PFSK-1 (cell line): ENCODE measurements around the gene RABGAP1L.

Experiments used
- FOXP2 ChIP-seq: optimal IDR thresholded peaks from 2 replicates; pipeline ENCODE3; 2011; ENCODE audit warnings: borderline replicate concordance, control low read depth, inconsistent platforms; ENCODE audit not compliant: insufficient read depth; ENCODE audit errors: extremely low read length, extremely low read depth
- POLR2AphosphoS5 ChIP-seq: IDR thresholded peaks from 2 replicates; pipeline ENCODE4 v1.6.1; 2012; ENCODE audit warnings: low read depth, mild to moderate bottlenecking, control low read depth, low read length, moderate library complexity
- SIN3A ChIP-seq: IDR thresholded peaks from 2 replicates; pipeline ENCODE4 v1.6.1; 2012; ENCODE audit warnings: mild to moderate bottlenecking, low read length, moderate library complexity, borderline replicate concordance; ENCODE audit not compliant: insufficient read depth
- TAF1 ChIP-seq: IDR thresholded peaks from 2 replicates; pipeline ENCODE4 v1.6.1; 2012; ENCODE audit warnings: low read length, control low read depth, borderline replicate concordance; ENCODE audit not compliant: insufficient read depth
- TF ChIP-seq, protein P1 (sequence below), 2 experiments: IDR thresholded peaks; 2 replicates each; pipeline versions ENCODE4 v1.6.1 to v1.8.0; 2011 to 2012; ENCODE audit warnings: low read depth in 2 of 2, low read length in 2 of 2, control low read depth in 1 of 2, inconsistent platforms in 1 of 2, mild to moderate bottlenecking in 1 of 2, moderate library complexity in 1 of 2; ENCODE audit not compliant: insufficient read depth in 1 of 2

The RABGAP1L gene

DNA sequence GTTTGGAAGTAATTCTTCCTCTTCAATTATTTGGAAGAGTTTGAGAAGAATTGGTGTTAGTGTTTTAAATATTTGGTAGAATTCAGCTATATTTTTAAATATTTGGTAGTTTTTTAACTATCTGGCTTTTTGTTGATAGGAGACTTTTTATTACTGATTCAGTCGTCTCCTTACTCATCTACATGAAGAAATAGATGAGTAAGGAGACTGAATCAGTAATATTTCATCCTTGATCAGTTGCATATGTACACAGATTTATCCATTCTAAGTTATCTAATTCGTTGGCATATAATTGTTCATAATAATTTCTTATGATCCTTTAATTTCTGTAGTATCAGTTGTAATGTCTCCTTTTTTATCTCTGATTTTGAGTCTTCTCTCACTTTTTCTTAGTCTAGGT lies 512.5 kb downstream of the RABGAP1L start:
- TF ChIP-seq FOXP2 = no peak
- TF ChIP-seq SIN3A = no peak
- no peak for TF ChIP-seq TAF1
- no peak for TF ChIP-seq POLR2AphosphoS5
- TF ChIP-seq, protein P1, sequence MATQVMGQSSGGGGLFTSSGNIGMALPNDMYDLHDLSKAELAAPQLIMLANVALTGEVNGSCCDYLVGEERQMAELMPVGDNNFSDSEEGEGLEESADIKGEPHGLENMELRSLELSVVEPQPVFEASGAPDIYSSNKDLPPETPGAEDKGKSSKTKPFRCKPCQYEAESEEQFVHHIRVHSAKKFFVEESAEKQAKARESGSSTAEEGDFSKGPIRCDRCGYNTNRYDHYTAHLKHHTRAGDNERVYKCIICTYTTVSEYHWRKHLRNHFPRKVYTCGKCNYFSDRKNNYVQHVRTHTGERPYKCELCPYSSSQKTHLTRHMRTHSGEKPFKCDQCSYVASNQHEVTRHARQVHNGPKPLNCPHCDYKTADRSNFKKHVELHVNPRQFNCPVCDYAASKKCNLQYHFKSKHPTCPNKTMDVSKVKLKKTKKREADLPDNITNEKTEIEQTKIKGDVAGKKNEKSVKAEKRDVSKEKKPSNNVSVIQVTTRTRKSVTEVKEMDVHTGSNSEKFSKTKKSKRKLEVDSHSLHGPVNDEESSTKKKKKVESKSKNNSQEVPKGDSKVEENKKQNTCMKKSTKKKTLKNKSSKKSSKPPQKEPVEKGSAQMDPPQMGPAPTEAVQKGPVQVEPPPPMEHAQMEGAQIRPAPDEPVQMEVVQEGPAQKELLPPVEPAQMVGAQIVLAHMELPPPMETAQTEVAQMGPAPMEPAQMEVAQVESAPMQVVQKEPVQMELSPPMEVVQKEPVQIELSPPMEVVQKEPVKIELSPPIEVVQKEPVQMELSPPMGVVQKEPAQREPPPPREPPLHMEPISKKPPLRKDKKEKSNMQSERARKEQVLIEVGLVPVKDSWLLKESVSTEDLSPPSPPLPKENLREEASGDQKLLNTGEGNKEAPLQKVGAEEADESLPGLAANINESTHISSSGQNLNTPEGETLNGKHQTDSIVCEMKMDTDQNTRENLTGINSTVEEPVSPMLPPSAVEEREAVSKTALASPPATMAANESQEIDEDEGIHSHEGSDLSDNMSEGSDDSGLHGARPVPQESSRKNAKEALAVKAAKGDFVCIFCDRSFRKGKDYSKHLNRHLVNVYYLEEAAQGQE (IDR thresholded peaks at IDR 0.05; ENCODE audit: insufficient read depth in 1 of 2, low read depth in 2 of 2, low read length in 2 of 2) = no peak

DNA sequence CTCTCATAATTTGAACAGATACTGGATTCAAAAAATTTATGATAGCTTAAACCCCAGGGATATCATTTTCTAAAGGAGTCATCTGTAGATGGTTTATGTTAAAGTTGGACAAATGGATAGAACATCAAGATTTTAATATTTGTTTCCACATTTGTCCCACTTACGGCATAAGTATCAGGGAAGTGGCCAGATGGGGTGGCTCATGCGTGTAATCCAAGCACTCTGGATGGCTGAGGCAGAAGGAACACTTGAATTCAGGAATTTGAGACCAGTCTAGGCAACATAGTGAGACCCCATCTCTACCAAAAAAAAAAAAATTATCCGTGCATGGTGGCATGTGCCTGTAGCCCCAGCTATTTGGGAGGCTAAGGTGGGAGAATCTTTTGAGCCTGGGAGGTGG lies 517.5 kb downstream of the RABGAP1L start:
- TF ChIP-seq POLR2AphosphoS5 (no peak), SIN3A (no peak), TAF1 (no peak), FOXP2 (no peak)
- TF ChIP-seq, protein P1 (IDR thresholded peaks at IDR 0.05; ENCODE audit: insufficient read depth in 1 of 2, low read depth in 2 of 2, low read length in 2 of 2) = no peak

DNA sequence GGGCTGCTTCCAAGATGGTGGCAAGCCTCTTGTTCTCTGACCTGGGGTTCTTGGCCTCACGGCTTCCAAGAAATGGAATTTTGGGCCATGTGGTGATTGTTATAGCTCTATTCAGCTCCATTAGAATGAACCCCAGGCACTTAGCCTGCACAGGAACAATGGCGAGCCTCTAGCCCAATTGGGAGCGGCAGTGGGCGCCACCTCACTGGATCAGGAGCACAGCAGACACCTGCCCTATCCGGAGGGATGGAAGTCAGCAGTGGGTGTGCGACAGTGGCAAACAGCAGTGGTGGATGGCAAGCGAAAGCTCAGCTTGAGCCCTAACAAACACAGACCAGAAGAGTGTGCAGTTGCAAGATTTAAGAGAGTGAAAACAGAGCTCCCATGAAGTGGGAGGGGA lies 519.3 kb downstream of the RABGAP1L start:
- TF ChIP-seq, protein P1 (IDR thresholded peaks at IDR 0.05; ENCODE audit: insufficient read depth in 1 of 2, low read depth in 2 of 2, low read length in 2 of 2) = no peak
- TF ChIP-seq TAF1 (no peak), SIN3A (no peak), FOXP2 (no peak), POLR2AphosphoS5 (no peak)

DNA sequence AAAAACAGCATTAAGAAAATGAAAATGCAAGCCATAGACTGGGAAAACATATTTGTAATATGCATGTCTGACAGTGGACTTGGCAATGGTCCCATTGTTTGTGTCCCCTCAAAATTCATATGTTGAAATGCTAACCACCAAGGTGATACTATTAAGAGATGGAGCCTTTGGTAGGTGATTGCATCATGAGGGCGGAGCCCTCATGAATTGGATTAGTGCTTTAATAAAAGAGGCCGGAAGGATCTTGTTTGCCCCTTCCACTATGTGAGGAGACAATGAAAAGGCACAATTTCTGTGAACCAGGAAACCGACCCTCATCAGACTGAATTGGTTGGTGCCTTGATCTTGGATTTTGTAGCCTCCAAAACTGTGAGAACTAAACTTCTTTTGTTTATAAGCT lies 520.8 kb downstream of the RABGAP1L start:
- TF ChIP-seq FOXP2 (no peak), SIN3A (no peak), POLR2AphosphoS5 (no peak), TAF1 (no peak)
- TF ChIP-seq, protein P1 (IDR thresholded peaks at IDR 0.05; ENCODE audit: insufficient read depth in 1 of 2, low read depth in 2 of 2, low read length in 2 of 2) = no peak

DNA sequence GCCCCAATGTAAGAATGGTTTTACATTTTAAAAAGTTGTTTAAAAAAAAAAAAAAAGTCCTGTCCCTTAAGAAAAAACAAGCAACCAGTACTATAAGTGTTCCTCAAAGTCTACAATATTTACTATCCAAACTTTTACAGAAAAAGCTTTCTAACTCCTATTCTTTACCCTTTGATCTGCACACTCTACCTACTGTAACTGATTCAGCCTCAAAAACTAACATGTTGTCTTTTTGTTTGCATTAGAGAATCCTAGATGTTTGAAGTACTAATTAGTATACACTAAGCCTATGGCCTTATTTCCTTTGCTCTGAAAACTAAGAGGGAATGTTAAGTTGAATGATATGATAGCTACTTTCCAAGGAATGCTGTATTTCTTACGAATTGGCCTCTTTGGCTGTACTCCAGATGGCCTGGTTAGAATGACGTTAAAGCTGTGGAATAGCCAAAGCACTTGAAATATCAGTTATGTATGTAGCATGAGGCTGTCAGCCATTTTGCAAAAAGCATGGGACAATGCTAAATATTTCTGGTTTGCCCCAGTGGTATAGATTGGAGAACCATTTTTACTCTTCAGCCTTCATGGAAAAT lies 523.2 kb downstream of the RABGAP1L start:
- TF ChIP-seq, protein P1 (IDR thresholded peaks at IDR 0.05; ENCODE audit: insufficient read depth in 1 of 2, low read depth in 2 of 2, low read length in 2 of 2) = no peak
- TF ChIP-seq POLR2AphosphoS5 = no peak
- TF ChIP-seq FOXP2 = no peak
- TF ChIP-seq SIN3A = no peak
- no peak for TF ChIP-seq TAF1
